ENCODE results near the gene CLDN5.
A peak's percentile ranks its signal among the peaks of the same experiment; 100 is the strongest.

CLDN5 gene

DNA sequence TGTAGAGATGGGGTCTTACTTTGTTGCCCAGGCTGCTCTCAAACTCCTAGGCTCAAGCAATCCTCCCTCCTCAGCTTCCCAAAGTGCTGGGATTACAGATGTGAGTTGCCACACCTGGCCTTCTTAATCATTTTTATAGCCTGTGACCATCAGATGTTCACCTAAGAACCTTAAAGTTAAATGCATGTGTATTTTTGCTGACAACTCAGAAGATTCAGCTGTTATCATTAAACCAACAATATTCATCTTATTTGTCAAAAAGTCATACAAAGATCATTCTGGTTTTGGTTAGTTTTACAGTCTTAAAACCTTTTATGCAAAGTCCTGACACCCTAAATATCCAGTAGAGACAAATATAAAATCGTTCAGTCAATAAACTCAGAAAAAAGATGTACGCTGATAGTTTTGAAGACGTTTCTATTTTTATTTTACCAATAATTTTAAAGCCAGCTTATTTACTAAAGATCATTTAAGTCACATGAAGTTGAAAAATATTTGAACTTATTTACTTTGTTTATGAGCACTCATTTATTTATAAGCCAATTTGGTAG is 22.2 kb downstream of the CLDN5 start:
- DNase-seq = no peak

DNA sequence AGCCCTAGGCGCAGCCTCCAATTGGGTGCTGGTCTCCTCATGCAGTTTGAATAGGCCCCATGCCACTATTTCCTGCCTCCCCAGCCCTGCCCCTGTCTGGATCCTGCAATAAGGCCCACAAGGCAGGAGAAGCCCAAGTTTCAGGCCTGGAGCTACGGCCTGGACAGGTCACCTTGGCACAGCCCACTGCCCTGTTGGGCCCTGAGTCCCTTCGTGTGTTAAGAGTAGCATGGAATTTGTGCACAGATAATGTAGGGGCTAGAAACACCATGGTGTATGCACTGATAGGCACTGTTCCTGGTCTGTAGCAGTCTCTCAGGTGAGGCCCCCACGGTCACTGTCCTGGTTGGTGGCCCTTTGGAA is 24.3 kb downstream of the CLDN5 start:
- DNase-seq = no peak

DNA sequence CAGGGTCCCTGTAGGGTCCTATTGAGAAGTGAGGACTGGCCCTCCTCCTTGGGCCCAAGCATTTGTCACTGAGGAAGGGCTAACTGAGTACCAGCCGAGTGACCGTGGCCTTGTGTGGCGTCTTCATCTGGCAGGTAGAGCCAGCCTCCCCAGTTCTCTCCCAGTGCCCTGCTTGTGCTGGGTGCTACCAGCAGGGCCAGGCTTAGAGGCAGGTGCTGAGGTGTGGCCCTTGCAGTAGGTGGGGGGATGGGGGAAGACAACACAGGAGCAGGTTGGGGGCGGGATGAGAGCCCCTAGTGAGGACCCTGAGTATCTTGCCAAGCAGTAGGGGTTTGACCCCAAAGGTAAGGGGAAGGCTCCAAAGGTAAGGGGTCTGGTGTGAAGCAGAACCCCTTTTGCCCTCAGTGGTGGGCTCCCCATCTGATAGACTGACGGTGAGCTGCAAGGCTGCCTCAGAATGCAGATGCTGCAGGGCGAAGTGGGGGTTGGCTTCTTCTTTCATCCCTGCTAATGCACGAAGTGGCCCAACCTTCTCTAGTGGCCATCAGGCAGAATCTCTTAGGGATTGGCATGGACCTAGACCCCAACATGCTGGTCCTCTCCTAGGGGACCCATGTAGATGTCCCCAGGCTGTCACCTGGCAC is 24.9 kb downstream of the CLDN5 start:
- DNase-seq = no peak

DNA sequence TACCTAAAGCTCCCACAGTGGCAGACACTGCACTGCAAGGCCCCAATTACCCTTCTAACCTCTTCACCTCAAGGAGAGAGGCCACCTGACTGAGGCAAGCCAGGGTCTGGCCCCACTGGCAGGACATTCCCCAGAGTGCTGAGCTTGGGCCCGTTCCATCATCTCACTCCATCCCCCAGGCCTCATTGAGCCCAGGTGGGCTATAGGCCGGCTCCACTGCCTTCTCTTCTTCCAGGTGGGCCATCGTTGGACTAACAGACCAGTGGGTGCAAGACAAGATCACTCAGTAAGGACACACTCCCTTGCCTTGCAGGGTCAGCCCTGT is 25.4 kb downstream of the CLDN5 start:
- no peak for DNase-seq

DNA sequence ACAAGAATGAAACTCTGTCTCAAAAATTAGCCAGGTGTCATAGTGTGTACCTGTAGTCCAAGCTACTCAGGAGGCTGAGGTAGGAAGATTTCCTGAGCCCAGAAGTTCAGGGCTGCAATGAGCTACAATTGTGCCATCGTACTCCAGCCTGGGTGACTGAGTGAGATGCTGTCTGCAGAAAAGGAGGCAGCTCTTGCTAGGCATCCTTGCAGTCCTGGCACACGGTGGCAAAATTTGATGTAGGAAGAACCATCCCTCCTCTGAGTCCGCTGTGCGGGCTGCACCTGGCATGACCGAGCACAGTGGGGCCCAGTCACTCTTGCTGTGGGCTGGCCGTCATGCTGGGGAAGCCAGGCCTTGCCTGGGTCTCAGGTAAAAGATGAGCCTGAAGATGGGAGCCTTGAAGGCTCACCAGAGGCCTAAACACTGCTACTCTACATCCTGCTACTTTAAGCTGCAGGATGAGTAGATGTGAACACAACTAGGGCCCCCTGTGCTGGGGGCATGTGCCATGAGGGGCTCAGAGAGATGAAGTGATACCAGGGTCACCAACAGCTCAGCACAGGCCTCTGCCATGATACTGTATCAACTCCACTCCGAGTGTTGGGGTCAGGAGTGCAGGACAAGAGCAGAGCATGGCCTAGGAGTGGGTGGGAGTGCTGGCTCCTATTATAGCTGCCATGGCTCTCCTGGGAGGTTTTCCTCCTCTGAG is 25.9 kb downstream of the CLDN5 start:
- no peak for DNase-seq

DNA sequence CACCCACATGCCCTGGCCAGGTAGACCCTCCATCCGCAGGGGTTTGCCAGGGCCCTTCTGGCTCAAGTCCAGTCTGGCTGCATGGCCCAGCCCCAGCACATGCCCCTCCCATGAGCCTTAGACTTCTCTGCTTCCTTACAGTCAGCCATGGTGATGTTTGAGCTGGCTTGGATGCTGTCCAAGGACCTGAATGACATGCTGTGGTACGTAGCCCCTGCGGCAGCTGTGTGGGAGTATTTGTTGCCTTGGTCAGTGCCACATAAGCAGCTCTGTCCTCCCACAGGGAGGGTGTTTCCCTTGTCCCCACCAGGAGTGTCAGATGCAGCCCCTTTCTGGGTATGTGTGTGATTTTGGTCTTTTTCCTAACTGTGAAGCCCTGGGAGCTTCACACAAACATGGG is 27.0 kb downstream of the CLDN5 start:
- DNase-seq = no peak

DNA sequence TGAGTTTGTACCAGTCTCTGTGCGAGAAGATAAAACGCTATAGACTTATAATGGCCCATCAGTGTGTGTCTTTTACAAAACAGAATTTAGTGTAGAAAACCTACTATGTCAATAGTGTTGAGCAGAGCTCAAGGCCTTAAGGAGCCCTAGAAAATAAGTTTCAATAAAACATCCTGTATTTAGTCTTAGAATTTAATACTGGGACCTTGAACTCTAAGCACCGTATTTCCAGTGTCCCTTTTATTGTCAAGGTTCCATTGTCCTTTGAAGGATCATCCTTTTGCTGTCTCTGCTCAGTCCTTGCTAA is 27.9 kb downstream of the CLDN5 start:
- no peak for DNase-seq

DNA sequence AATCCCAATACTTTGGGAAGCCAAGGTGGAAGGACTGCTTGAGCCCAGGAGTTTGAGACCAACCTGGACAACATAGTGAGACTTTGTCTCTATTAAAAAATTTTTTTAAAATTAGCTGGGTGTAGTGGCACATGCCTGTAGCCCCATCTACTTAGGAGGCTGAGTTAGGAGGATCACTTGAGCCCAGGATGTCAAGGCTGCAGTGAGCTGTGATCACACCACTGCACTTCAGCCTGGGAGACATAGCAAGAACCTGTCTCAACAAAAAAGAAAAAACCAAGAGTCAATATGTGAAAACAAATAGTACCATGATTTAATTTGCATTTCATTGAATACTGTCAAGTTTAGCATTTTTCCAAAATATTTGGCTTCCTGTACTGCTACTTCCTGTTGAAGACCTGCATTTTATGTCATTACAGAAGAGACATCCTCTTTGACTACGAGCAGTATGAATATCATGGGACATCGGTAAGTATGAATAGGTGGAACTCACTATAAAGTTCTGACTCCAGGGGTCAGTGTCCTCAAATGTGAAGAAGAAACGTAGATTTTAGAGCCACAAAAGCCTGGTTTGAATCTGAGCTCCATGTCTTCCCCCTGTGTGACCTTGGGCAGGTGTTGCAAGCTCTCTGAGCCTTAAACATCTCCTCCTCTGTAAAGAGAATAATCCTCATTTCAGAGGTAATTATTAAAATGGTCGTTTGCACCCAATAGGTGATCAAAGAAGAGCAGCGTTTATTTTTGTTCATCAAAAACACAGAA is 28.5 kb downstream of the CLDN5 start:
- no peak for DNase-seq

DNA sequence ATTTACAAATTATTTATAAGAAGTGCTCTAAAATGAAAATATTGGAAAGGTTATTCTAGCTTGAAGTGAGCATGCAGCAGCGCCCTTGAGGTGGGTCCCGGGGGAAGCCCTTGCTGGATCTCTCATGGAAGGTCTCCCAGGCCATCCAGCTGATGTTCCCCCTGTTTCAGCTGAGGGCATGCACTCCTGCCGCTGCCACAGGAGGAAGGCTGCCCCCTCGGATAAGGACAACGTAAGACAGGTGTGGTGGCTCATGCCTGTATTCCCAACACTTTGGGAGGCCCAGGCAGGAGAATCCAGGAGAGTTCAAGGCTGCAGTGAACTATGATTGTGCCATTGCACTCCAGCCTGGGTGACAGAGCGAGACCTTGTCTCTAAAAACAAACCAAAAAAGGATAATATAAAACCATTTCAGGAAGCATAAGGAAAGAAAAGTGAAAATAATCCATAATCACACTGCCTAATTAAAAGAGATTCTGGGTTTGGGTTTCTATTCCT is 29.5 kb downstream of the CLDN5 start:
- DNase-seq = no peak

DNA sequence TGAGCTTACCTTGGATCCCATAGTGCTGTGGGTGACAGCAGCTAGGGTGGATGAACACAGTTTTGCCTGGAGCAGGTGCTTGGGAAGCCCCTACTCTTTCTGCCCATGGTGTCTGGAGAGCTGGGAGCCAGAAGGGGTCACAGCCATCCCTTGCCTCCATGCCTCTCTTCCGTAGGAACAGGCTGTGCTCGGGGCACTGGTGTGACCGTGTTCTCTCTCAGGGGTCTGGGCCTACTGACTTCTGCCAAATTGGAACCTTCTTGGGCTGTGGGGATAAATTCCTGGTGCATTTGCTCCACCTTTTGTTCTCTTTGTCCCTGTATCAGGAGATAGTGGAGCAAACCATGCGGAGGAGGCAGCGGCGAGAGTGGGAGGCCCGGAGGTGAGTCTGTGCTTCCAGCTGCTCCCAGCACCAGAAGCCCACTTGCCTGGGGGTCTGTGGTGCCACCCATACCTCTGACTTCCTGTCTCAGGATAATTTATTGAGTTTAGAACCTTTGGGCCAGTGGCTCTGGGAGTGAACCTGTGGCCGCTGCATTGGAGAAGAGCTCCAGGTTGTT is 30.1 kb downstream of the CLDN5 start:
- no peak for DNase-seq

DNA sequence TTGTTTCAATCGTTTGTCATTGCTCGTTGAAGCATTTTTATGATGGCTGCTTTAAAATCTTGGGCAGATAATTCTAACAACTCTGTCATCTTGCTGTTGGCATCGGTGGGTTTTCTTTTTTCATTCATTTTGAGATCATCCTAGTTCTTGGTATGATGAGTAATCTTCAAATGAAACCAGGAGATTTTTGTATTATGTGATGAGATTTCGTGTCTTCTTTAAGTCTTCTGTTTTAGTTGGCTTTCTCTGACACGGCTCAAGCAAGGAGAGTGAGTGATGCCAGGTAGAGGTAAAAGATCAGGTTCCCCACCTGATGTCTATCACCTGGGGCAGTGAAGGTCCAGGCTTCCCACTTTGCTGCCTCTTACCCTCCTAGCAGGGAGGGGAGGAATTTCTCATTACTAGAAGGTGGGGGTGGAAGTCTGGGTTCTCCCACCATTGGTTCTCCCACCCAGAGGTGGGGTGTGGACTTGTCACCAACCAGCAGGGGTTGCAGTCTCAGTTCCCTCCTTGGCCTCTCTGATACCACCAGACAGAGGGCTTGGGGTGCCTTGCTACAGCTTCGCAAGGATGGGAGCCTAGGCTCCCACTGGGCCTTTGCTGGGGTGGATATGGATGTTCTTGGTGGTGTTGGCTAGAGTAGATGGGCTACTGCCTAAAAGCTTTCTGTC is 31.6 kb downstream of the CLDN5 start:
- no peak for DNase-seq

DNA sequence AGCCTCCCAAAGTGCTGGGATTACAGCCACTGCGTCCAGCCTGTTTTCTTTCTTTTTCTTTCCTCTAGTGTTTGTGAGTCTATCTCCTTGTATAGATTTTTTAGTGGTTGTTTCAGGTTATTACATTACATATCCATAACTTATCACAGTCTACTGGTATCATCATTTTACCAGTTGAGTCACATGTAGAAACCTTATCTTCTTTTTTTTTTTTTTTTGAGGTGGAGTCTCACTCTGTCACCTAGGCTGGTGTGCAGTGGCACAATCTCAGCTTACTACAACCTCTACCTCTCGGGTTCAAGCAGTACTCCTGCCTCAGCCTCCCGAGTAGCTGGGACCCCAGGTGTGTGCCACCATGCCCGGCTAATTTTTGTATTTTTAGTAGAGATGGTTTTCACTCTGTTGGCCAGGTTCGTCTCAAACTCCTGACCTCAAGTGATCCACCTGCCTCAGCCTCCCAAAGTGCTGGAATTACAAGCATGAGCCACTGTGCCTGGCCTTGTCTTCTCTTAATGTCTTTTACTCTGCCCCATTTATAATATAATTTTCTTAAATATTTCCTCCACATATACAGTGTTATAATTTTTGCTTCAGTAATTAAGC is 33.5 kb downstream of the CLDN5 start:
- DNase-seq = no peak

DNA sequence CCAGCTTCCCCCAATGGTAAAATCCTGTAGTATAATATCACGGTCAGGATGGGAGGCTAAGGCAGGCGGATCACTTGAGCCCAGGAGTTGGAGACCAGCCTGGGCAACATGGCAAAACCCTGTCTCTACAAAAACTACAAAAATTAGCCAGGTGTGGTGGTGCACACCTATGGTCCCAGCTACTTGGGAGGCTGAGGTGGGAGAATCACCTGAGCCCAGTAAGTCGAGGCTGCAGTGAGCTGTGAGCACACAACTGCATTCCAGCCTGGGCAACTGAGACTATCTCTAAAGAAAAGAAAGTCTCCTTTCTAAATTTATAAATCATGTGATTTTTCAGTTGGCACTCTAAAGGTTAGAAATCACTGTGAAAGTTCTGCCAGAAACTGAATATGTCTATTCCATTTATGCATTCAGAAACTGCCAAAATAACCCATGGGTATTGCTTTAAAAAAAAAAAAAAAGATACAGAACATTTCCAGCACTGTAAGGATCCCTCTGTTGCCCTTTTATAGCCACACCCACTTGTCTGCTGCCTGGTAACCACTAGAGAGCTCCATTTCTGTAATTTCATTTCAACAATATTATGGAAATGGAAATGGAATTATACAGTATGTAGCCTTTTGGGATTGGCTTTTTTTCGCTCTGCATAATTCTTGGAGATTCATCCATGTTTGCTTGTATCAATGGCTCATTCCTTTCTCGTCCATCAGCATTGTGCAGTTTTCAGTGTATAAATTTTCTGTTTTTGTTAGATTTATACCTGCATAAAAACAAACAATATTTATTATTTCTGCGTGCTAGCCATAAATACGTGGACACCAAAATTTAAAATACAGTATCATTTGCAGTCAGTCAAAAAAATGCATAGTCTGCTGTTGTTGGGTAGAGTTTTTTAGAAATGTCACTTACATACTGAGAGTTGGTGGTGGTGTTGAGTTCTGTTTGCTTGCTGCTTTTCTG is 35.0 kb downstream of the CLDN5 start:
- DNase-seq = no peak

DNA sequence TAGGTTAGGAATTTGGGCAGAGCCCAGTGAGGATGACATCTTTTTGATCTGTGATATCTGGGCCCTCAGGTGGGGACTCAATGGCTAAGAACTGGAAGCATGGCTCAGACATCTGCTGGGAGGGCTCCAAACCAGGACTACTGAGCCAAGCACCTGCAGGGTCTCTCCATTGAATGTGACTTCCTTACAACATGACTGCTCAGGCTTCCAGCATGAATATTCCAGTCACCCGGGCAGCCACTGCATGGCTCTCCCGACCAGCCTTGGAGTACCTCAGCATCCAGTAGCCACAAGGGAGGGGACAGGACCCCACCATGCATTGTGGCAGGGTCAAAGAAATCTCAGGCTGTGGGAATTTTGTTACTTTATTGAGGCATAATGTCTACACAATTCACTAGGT is 35.9 kb downstream of the CLDN5 start:
- DNase-seq = no peak

DNA sequence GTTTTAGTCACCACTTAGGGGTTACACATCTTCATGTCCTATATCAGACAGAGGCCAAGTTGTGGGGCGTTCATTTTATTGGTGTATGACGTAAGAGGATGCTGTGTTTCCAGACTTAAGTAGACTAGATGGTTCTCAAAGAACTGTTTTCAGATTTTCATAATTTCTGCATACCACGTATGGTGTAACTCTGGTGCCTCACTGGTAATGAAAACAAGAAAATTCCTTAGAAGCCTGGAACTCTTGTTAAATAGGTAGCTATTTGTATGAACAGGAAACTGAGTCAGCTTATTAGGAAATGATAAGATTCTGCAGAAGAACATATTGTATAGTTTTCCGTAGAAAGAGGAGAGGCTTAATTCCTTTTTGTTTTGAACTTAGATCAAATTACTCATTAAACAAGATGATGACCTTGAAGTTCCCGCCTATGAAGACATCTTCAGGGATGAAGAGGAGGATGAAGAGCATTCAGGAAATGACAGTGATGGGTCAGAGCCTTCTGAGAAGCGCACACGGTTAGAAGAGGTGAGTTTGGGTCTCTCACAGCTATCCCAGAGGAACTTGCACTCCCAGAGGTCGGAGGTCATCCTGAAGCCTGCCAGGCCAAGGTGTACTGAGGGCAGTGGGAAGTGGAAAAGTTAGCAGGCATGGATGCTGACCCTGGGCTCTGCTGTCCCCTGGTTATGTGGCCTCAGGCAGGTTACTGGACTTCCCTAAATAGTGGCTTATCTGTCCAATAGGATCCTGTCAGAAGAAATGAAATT is 40.5 kb downstream of the CLDN5 start:
- no peak for DNase-seq

DNA sequence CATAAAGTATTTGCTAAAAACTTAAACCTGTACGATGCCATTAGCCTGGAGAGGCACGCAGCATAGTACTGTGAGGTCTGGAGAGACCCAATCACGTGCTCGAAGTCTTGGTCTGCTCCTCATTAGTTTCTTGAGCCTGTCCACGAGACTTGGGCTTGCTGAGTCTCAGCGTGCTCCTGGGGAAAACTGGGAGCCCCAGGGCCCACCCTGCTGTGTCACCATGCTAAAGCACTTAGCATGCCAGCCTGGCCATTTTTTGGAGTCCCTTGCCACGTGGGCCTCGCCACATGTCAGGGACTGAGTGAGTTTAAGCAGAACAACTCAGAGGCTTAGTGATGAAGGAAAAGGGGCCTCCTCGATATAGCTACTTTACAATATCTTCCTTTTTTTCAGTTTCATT is 41.9 kb downstream of the CLDN5 start:
- DNase-seq = no peak

DNA sequence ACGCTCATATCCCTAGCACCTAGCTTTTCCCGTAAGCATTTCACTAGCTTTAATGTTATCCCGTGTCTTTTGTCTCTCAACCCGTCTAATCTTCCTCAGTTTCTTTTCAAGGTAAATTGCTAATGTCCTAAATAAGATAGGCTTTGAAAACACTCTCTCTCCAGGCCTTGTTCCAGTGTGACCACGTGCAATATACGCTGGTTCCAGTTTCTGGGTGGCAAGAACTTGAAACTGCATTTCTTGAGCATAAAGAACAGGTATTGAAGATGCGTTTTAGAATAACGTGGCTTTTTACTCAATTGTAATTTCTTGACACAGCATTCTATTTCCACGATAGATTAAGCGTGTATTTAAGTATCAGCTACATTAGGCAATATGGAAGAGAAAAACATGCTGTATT is 43.4 kb downstream of the CLDN5 start:
- no peak for DNase-seq

DNA sequence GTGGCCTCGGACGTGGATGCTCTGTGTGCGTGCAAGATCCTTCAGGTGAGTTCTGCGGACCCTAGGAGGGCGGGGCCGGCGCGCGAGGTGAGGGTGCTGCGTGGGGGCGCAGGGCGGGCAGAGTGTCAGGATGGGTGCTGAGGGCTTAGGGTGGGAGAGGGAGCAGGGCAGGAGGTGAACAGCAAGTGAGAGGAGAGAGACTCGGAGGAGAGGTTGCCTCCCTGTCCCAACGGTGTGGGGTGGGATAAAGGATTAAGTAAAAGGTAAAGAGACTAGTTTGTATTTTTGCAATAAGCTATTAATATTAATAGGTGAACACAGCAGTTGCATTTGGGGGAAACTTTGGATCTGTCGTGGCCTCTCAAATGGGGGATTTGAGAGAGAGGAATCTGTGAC is 44.0 kb downstream of the CLDN5 start:
- no peak for DNase-seq

DNA sequence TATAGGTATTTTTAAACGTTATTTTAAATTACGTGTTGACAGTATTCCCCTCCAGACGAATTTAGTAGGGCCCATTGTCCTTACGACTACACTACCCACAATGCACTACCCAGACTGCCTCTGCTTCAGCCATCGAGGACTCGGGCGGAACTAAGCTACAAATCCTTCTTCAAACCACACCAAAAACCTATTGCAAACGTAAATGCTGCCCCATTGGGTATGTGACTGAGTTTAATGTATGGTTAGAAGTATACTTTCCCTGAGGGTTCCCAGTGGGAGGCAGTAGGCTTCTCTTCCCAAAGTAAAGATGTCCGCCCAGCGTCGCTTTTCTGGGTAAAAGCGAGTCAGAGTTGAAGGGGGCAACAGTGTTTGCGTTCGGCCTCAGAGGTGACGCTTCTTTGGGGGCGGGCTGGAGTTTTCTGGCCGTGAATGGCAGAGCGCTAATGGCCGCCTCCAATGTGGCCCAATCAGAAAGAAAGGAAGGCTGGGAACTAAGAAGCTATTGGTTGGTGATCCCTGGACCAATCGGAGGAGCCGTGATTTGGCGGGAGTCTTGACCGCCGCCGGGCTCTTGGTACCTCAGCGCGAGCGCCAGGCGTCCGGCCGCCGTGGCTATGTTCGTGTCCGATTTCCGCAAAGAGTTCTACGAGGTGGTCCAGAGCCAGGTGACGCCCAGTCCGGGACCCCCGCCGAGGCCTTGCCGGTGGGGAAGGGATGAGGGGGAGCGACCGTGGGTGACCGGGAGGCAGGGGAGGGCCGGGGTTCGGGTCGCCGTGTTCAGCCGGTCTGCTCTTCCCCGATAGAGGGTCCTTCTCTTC is 44.6 kb downstream of the CLDN5 start, which contains the start of gene CDC45:
Gene CDC45, plus strand, starts transcription at position 566 of the 818 bp plus-strand sequence. Its CDS starts 49 bp downstream, at position 615.
- DNase-seq = peak; percentile 96

DNA sequence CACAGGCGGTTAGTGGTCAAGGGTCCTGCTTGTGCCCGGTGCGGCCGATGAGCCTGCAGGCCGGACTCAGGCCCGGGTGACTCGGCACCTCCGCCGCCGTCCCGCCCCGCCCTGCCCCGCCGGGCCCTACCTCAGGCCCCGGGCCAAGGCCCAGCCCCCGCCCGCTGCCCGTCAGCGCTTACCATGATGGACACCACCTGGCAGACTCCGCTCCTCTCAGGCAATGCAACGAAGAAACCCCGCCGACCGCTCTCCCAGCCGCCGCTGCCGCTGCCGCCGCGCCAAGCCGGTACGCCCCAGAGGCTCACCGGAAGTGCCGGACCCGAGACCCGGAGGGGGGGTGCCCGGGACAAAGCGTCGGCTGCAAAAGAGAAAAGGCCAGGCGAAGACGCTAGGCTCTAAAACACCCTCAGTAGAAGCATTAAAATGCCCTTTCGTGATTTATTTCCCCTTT is 45.3 kb downstream of the CLDN5 start, which contains the start of gene UFD1:
Gene UFD1, minus strand, starts transcription at position 293 of the 454 bp plus-strand sequence. Its CDS starts 108 bp downstream, at position 185.
- DNase-seq = peak; percentile 54

Data from NCI-H1105 (cell line).